Gastrocnemius medialis (tissue), 4 donors: ENCODE results near the gene UBE2Z.

Source experiments
- POLR2A ChIP-seq, 2 donors: fragments of 450-650 bp; IDR thresholded peaks; one replicate each; pipeline ENCODE4 v1.6.1; 2017; ENCODE audit warnings: antibody characterized with exemption in 2 of 2, mild to moderate bottlenecking in 2 of 2, moderate library complexity in 2 of 2
- TF ChIP-seq, protein P1 (sequence below), 5 experiments: fragments of 450-650 bp in 3 of 5; fragments of 200-600 bp in 2 of 5; sonication (generic) in 2 of 5; IDR thresholded peaks in 4 of 5; conservative IDR thresholded peaks in 1 of 5; 1 replicate in 4 of 5; 2 replicates in 1 of 5; pipeline ENCODE4 v1.5.1; 2016 to 2019; ENCODE audit warnings: antibody characterized with exemption in 5 of 5, mild to moderate bottlenecking in 3 of 5, moderate library complexity in 3 of 5

GRCh38 chr17:48904428-48904827, 3.8 kb upstream of the UBE2Z start:
- TF ChIP-seq, protein P1, sequence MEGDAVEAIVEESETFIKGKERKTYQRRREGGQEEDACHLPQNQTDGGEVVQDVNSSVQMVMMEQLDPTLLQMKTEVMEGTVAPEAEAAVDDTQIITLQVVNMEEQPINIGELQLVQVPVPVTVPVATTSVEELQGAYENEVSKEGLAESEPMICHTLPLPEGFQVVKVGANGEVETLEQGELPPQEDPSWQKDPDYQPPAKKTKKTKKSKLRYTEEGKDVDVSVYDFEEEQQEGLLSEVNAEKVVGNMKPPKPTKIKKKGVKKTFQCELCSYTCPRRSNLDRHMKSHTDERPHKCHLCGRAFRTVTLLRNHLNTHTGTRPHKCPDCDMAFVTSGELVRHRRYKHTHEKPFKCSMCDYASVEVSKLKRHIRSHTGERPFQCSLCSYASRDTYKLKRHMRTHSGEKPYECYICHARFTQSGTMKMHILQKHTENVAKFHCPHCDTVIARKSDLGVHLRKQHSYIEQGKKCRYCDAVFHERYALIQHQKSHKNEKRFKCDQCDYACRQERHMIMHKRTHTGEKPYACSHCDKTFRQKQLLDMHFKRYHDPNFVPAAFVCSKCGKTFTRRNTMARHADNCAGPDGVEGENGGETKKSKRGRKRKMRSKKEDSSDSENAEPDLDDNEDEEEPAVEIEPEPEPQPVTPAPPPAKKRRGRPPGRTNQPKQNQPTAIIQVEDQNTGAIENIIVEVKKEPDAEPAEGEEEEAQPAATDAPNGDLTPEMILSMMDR (IDR thresholded peaks at IDR 0.05 in 4 of 5, conservative IDR thresholded peaks at IDR 0.05 in 1 of 5) = no peak
- no peak for TF ChIP-seq POLR2A (IDR thresholded peaks at IDR 0.05)
